ENCODE results near the gene PDE8B.

GRCh38 chr5:77267496-77267895 is 57.0 kb downstream of the PDE8B start:
- TF ChIP-seq CTCF (IDR thresholded peaks at IDR 0.05; ENCODE audit: low read depth, low read length, missing input control) = no peak
- no peak for TF ChIP-seq YY1 (IDR thresholded peaks at IDR 0.05)
- no peak for TF ChIP-seq SP1 (IDR thresholded peaks at IDR 0.05)
- TF ChIP-seq MAX (IDR thresholded peaks at IDR 0.05) = no peak
- TF ChIP-seq ZBTB33 (IDR thresholded peaks at IDR 0.05) = no peak
- TF ChIP-seq RXRA (IDR thresholded peaks at IDR 0.05) = no peak
- TF ChIP-seq TAF1 (conservative IDR thresholded peaks at IDR 0.05) = no peak
- TF ChIP-seq GABPA (IDR thresholded peaks at IDR 0.05 in 1 of 2, conservative IDR thresholded peaks at IDR 0.05 in 1 of 2) = no peak
- TF ChIP-seq REST (IDR thresholded peaks at IDR 0.05) = no peak
- no peak for TF ChIP-seq JUND (IDR thresholded peaks at IDR 0.05)
- no peak for TF ChIP-seq RAD21 (IDR thresholded peaks at IDR 0.05)
- no peak for TF ChIP-seq NR2F2 (IDR thresholded peaks at IDR 0.05)
- TF ChIP-seq FOXA1 (IDR thresholded peaks at IDR 0.05) = no peak
- no peak for TF ChIP-seq EGR1 (IDR thresholded peaks at IDR 0.05; ENCODE audit: low read depth in 2 of 2)
